GM18870 (cell line): ENCODE results near the gene SIRT2.

ENCODE experiments used
- ATAC-seq: cut with Tn5 transposase; IDR thresholded peaks from one replicate; pipeline ENCODE4 v1.9.1; 2021; ENCODE audit warnings: moderate library complexity; ENCODE audit not compliant: unreplicated experiment

SIRT2 gene

GRCh38 chr19:38848299-38849146, 50.9 kb downstream of the SIRT2 start:
- no peak for ATAC-seq

GRCh38 chr19:38846097-38846496, 53.3 kb downstream of the SIRT2 start:
- ATAC-seq, result no peak

- no peak for ATAC-seq
Measured at GRCh38 chr19:38845374-38846024, 53.9 kb downstream of the SIRT2 start.

- ATAC-seq, result no peak
Measured at GRCh38 chr19:38844093-38844686, 55.2 kb downstream of the SIRT2 start.

- ATAC-seq, result no peak
Measured at GRCh38 chr19:38843175-38843758, 56.2 kb downstream of the SIRT2 start.

GRCh38 chr19:38842439-38843174, 56.8 kb downstream of the SIRT2 start:
- no peak for ATAC-seq

GRCh38 chr19:38841787-38842438, 57.5 kb downstream of the SIRT2 start:
- no peak for ATAC-seq

GRCh38 chr19:38841180-38841766, 58.1 kb downstream of the SIRT2 start:
- no peak for ATAC-seq

- ATAC-seq, result no peak
Measured at GRCh38 chr19:38840583-38840968, 58.8 kb downstream of the SIRT2 start.

- no peak for ATAC-seq
Measured at GRCh38 chr19:38839816-38840582, 59.4 kb downstream of the SIRT2 start.

- ATAC-seq, result no peak
Measured at GRCh38 chr19:38838986-38839761, 60.2 kb downstream of the SIRT2 start.

GRCh38 chr19:38838208-38838985, 61.0 kb downstream of the SIRT2 start:
- no peak for ATAC-seq

- ATAC-seq, result no peak
Measured at GRCh38 chr19:38837656-38838121, 61.7 kb downstream of the SIRT2 start.

GRCh38 chr19:38836983-38837626, 62.3 kb downstream of the SIRT2 start:
- no peak for ATAC-seq

- no peak for ATAC-seq
Measured at GRCh38 chr19:38836159-38836982, 63.0 kb downstream of the SIRT2 start.

GRCh38 chr19:38834590-38834989, 64.8 kb downstream of the SIRT2 start:
- no peak for ATAC-seq
